PFSK-1 (cell line): ENCODE measurements around the gene SHISA7.

Source experiments
- FOXP2 ChIP-seq: optimal IDR thresholded peaks from 2 replicates; pipeline ENCODE3; 2011; ENCODE audit warnings: borderline replicate concordance, control low read depth, inconsistent platforms; ENCODE audit not compliant: insufficient read depth; ENCODE audit errors: extremely low read length, extremely low read depth
- POLR2AphosphoS5 ChIP-seq: IDR thresholded peaks from 2 replicates; pipeline ENCODE4 v1.6.1; 2012; ENCODE audit warnings: low read depth, mild to moderate bottlenecking, control low read depth, low read length, moderate library complexity
- REST ChIP-seq, 2 experiments: IDR thresholded peaks; 2 replicates each; pipeline versions ENCODE4 v1.6.1 to v1.8.0; 2011 to 2012; ENCODE audit warnings: low read depth in 2 of 2, low read length in 2 of 2, control low read depth in 1 of 2, inconsistent platforms in 1 of 2, mild to moderate bottlenecking in 1 of 2, moderate library complexity in 1 of 2; ENCODE audit not compliant: insufficient read depth in 1 of 2
- SIN3A ChIP-seq: IDR thresholded peaks from 2 replicates; pipeline ENCODE4 v1.6.1; 2012; ENCODE audit warnings: mild to moderate bottlenecking, low read length, moderate library complexity, borderline replicate concordance; ENCODE audit not compliant: insufficient read depth
- TAF1 ChIP-seq: IDR thresholded peaks from 2 replicates; pipeline ENCODE4 v1.6.1; 2012; ENCODE audit warnings: low read length, control low read depth, borderline replicate concordance; ENCODE audit not compliant: insufficient read depth

- no peak for TF ChIP-seq POLR2AphosphoS5
- no peak for TF ChIP-seq REST (IDR thresholded peaks at IDR 0.05; ENCODE audit: insufficient read depth in 1 of 2, low read depth in 2 of 2, low read length in 2 of 2)
- TF ChIP-seq TAF1, result no peak
- TF ChIP-seq FOXP2, result no peak
- no peak for TF ChIP-seq SIN3A
Measured at GRCh38 chr19:55452749-55453346, 9.7 kb upstream of the SHISA7 start.
